Activated CD4-positive, CD25-positive, alpha-beta regulatory T cell treated with anti-CD3 and anti-CD28 coated beads, Interleukin-2, amount 50 U/mL, for 16 hours (primary cell): ENCODE results near the gene USP3.

ENCODE experiments used
- DNase-seq: peaks from one replicate; pipeline ENCODE4 v3.0.0-alpha.2; 2020; ENCODE audit warnings: low read depth, low spot score

Gene USP3

DNA sequence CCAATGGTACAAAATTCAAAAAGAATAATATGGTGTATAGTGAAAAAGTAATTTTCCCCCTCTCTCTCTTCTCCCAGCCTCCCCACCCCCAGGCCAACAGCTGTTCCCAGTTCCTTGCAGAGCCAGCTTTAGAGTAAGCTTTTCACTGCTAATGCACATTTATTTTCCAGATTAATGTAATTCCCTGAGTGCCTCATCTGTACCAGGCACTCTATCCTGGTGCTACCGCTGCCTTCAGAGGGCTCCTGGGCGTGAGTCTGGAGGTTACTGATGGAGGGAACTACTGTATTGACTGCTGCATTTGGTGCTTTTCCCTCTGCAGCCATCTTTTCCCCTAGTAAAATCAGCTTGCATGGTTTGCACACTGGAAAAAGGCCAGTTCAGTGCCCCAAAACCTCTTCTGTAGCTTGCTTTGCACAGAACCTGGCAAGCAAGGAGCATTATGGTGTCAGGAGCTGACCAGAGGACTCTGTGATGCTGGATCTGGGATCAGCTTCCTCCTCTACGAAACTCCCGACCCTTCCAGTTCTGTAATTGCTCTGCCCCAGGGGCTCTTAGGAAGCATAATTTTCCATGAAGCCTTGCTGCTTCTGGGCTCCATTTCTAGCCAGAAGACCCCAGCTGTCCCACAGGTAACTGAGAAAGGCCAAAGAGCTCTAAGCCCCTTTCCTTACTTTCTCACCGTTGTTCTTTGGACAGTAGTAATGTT lies 8.5 kb upstream of the USP3 start:
- no peak for DNase-seq

DNA sequence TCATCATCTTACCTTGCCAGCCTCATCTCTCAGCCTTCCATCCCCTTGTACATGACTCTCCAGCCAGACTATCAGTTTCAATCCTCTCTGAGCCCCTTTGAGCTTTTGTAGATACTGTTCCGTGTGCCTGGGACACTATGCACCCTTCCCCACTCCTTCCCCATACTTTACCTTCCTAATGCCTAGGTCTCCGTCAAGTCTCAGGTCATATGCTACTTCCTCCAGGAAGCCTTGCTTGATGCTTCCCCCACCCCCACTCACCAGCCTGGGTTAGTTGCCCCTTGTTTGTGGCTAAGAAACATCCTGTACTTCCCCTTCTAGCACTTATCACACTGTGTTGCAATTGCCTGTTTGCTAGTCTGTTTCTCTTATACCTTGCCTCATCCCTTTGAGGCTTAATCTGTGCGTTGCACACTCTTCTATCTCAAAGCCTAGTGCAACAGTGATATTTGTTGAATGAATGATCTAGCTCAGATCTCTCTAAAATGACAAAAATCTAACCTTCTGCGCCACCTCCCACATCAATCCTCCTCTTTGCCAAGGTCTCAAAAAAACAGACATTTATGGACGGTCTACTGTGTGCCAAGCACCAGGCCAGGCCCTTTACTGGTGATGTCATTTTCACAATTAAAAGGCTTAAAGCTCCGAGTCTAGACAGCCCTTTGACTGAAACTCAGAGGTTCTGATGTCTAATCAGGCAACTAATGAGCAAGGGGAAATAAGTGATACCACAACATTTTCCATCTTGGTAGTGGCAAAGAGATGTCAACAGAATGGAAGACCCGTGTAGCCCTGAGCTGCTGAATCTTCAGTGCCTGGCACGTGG lies 6.5 kb upstream of the USP3 start:
- DNase-seq = peak; percentile 49

DNA sequence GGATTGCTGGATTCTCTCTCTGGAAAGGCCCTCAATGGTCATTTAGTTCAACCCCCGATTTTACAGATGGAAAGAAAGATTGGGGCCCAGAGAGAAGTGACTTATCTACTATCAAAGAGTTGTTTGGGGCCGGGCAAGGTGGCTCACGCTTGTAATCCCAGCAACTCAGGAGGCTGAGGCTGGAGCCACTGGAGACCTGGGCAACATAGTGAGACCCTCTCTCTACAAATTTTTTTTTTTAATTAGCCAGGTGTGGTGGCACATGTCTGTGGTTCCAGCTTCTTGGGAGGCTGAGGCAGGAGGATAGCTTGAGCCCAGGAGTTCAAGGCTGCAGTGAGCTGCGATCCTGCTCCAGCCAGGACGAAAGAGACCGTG lies 5.2 kb upstream of the USP3 start:
- no peak for DNase-seq

DNA sequence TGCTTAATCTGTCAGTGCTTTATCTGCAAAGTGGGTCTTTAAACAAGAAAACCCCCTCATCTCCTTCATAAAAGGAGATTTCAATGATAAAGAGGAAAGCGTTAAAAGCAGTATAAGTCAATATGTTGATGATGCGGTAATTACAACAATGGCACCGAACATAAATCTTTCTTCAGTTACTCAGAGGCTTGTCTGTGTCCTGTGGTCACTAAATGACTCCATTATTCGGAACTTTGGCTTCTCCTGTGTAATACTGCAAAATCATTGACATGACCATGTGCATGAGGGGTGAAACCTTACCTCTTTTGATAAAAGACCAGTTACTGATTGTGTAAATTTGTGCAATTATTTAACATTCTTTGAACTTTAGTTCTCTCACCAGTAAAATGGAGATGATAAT lies 4.8 kb upstream of the USP3 start:
- DNase-seq = no peak

DNA sequence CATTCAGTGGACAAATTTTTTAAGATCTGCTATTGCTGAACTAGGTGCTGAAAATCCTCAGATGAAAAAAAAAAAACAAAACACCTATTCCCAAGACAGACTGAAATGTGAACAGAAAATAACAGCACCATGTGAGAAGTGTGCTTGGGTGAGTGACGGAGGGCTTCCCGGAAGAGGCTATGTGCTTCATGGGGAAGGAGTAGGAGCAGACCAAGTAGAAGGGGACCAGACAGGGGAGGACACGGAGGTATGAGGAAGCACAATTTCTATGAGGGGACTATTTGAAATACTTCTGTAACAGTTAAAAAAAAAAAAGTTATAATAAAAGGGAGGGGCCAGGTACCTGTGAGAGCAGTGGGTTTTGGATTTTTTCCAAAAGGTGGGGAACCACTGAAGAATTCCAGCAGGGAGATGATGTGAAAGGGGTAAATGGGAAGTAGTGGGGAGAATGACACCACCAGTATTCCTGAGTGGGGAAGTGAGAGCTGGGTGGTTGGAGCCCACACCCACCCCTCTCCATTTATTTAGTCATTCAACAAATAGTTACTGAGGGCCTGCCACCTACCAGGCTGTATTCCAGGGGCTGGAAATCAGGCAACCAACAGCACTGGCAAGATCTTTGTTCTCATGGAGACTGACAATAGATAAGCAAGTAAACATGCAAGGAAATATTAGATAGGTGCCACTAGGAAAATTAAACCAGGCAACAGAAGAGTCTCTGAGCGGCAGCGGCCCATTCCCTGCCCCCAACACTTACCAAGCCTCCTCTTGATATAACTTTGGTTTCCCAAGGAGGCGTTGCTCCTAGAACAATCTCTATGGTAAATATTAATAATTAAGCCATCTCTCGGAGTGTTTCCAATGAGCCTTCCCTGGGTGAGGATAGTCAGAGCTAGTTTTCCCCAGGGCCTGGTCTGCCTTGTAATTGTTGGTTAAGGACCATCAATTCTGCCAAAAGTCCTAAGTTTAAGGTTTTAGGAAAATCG lies 3.8 kb upstream of the USP3 start:
- DNase-seq = no peak

DNA sequence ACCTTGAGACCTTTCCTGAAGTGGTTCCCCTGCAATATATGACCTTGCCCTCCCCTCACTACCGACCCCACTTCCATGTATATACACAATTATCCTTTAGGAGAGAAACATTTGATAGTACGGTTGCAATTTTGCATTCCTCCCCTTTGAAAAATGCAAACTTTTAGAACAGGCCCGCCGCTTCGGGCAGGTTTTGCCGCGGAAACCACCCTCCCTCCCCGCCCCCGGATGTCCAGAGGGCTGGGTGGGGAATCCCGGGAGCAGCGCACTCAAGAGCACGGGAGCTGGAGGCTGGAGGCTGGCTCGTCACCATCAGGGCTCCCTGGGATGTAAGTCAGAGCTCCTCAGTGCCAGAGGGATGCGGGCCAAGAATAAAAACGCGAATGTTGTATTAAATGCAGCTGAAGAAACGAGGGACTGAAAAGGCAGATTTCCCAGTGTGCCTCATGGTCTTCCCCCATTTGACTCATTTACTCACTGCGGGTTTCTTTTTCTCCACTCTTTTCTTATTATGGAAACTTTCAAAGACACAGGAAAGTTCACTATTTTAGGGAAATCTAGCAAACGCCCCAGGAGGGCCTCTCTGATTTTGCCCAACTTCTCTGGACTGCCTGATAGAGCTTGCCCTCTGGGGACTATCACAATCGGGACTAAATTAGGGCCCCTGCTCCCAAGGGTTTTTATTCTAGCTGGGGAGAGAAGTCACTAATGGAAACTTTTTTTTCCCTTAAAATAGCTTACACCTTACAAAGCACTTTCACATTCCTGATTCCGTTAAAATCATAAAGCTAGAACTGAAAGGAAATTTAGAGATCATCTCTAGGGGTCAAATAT lies 2.9 kb upstream of the USP3 start:
- DNase-seq = no peak

DNA sequence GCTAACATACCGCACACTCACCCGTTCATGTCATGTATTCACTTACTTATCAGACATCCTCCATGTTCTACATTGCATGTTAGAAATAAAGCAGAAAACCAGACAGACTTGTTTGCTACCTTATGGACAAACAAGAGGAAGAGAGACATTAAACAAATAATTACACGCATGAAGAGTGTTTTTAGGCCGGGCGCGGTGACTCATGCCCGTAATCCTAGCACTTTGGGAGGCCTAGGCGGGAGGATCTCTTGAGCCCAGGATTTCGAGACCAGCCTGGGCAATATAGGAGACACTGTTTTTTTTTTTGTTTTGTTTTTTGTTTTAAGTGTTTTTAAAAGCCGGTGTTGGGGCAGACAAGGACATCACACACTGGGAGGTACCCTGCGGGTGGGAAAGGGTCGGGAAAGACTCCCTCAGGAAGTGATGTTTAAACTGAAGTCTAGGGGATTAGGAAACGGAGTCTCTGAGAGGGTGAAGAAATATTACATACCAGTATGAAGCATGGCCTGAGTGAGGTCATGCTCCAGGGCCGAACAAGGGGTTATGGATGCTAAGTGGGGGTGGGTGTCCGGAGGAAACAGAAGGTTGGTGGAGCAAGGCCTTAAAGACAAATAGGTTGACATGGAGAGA lies 2.1 kb upstream of the USP3 start:
- DNase-seq = no peak

DNA sequence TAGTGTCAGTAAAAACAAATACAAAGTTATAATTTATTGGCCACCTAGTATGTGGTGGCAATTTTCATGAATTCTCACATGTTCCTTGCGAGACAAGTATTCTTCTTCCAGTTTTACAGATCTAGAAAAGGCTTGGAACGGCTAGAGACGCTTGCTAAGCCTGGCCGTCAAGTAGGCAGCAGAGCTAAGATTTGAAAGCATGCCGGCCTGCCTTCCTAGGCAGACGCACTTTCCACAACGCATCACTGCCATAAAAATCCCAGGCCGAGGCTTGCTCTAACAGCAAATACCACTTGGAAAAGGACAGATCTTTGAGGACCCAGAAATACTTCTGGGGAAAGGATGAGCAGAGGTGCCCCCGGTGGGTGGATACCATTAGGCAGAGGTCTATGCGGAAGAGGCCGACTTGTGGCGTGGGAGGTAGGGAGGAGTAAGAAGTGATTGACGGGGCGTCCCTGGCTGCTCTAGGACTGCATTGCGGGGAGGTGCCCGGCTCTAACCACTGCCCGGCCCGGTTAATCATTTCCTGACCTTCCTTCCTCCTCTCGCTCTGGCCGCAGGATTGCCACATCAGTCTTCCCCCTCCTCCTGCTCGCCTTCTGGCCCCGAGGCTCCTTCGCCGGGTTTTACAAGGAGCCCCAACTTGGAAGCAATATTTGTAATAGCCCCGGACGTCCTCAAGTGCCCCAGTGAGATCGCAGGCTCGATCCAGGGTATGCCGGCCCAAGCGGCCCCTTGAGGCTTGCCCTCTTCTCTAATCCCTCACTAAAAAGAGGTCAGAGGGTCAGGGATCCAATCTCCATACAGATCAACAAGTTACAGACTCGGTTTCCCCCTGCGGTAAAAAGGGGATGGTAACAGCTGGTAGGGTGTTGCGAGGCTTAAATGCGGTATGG lies 1.3 kb upstream of the USP3 start:
- DNase-seq = peak; percentile 35

DNA sequence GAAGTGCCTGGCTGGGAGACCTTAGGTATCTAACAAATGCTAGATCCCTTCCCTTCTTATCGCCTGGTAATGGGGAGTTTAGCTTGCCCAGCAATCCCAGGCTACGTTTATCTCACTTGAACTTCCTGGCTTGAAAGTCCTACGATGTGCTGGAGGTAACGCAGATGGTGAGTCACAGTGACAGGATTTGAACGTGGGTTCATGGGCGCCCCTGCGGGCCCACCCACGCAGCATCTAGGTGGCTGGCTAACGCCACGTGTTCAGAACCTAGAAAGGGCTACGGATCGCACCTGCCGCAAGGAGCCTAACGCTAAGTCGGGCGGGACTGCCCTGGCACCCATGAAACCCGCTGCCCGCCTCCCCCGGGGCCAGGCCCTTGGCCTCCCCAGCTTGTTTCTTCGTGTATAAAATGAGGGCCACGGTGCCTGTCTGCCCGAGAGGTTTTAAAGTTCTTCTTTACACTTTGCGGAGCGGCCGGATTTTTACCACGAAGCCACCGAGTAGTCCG lies 600 bp upstream of the USP3 start:
- peak; percentile 72 for DNase-seq

DNA sequence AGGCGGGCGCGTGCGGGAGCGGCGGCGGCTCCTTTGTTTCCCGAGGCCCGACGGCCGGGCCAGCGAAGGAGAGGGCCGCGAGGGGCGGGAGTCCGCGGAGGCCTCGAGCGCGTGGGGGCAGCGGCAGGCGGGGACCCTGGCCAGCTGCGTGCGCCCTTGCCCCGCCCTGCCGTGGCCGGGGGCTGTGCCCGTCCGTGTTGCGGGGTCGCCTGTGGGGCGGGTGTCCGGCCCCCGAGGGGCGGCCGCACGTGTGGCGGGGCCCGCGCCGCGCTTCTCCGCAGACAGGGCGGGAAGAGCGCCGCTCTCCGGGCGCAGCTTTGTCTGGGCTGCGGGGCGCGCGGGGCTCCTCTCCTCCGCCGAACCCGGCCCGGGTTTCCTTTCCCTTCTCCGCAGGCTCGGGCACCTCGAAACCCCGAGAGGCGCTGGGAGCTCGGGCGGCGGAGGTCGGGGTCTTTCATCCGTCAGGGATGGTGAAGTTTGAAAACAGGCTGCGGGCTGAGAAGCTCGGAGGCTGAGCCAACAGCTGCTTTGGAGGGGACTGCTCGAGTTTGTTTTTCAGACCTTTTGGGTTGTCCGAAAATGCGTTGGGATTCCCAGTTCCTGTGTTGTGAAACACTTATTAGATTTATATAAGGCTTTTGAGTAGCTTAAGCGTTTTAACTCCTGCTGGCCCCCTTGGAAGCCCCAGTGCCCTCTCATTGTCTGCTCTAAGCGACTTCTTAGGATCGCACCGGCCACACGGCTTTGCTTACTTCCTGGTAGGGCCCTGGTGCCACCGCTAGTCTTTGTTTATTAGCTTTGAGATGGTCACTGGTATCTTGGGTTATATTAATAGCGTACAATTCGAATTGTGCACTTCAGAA lies 817 bp downstream of the USP3 start:
- no peak for DNase-seq

DNA sequence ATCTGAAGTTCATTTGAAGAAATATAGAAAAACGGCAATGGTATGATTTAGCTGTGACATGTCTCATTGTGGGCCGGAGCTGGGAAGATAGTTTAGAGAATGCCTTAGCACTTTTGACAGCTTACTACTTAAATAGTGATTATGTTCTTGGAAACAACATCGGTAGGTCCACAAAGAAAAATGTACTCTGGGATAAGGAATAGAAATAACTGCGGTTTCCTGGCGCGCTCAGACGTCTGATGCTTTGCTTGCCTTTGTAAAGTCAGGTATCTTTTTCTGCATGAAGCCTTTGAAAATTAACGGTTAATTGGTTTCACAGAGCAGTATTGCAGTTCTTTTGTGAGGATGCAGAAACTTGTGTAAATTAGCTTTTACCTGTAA lies 1.4 kb downstream of the USP3 start:
- DNase-seq = no peak

DNA sequence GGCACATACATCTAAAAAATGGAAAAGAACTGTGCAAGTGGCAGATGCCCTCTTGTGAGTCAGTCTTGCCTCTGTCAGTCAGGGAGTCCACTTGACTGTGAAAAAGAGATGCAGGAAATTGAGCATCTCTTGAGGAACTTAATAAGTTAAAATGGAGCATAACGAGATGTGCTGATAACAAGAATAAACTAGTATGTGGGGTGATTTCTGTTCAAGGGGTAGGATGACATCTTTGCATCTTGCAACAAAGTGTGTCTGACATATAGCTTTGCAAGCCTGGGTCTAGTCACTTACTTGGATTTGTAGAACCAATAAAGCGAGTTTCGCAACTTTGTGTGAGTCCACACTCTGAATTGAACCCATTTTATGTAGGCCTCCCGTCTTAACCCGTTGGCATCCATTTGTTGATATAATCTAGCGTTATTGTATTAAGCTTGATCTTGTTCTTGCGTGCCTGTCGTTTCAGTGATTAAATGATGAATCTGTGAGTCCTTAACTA lies 2.2 kb downstream of the USP3 start:
- no peak for DNase-seq

DNA sequence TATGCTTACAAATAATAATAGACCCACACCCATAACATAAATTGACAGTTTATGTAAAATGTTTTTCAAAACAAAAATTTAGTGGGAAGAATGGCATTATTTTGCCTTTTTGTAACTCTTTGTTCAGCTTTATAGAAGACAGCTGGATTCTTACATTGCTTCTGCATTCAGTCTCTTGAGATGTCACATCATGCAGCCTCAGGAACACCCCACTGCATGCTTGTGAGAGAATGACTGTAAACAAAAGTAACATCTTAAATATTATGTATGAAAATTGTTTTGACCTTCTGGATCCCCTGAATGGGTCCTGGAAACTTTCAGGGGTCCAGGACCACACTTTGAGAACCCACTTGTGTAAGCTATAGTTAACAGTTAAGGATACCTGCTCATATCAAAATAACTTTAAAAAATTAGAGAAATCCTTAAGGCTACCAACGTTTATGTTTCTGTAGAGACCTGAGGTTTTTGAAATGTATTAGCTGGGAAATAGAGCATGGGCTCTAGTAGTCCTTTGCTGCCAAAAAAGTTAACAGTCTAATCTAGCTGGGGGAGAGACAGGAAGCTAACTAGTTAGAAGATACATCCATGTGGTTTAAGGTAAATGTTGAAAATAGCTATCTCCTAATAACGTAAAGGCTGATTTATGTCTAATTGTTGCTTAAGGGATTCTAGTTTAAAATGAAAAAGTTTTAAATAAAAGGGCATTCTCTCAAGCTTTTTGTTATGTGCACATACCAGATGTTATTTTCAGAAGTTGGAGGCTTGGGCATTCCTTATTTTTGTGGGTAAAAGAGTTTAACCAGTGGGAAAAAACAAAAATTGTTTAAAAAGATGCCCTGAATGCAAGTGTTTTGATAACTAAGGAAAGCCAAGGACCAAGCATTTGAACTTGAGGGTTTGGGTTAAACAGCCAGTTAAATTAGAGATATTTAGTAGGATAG lies 3.8 kb downstream of the USP3 start:
- no peak for DNase-seq

DNA sequence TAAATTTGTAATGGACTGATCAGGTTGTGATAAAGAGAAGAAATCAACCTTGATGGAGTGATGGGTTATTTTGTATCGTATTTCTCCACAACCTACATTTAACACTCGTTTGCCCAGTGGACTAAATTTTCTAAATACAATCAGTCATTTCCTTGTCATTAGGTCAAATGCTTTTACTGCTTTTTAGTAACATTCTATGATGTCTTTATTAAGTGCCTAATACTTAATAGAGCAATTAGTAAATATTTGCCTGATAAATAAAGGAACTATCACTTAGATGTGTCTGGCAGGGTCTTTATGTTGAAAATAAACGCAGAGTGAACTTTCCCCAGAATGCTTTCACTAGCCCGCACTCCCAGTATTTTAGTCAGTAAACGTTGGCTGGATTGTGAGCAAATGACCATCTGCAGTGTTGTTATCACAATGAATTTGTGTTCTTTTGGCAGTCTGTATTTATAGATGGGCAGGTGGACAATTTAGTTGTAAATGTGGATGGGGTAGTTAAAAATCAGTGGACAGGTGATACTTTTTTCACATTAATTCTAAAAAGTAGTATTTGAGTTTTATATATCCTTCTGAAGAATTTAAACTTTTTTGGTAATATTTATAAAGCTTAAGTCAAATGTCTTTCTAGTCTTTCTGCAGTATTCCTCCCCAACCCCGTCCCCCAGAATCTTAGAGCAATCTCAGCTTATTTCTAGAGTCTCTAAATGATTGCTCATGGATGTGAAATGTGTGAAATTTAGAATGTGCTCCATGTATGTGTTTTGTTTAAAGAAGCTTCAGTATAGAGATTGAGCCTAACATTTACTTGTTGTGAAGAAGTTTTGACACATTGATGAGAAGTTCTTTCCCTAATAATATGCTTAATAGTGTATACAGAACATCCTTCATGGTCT lies 4.9 kb downstream of the USP3 start:
- no peak for DNase-seq

DNA sequence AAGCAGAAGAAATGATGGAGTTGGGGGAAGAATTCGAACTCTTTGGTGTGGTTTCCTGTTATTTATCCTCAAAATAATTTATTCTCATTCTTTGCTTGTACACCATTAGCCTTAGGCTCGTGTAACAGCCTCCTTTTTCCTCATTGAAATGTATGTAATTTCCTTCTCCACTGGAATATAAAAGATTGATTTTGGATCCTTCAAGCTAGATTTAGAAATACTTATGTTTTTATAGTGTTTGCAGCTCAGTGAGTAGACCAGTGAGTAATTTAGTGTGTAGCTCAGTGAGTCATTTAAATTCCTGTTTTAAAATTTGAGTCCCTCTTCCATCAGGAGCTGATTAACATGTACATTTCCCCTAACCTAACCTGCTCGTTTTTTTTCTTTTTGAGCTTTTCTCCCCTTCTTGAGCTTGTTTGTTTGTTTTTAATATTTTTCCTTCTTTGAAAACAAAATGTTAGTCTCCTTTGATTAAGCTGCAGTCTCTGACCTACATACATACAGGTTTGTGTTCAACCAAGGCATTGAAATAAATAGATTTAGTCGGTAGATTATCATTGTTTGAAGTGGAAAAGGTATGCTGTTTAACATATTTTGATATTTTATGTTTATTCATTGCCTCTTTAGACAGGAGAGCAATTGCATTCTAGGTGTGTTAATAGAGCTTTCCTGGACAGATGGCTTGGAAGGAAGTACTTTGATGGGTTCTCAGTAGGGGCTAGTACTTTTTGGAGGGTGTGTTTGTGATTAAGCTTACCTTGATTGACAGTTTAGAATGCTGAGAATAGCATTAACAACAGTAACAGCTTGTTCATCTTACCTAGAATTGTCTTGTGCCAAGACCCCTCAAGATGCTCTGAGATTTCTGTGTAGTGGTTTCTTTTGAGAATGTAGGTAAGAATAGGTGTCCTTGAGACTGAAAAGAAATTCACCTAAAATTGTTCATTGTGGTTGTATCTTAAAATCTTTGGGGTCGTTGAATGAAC lies 5.9 kb downstream of the USP3 start:
- DNase-seq = no peak
